CD1c-positive myeloid dendritic cell (primary cell): ENCODE measurements around the gene PCDHGB5.

ENCODE experiments used
- DNase-seq: peaks from one replicate; pipeline ENCODE4 v3.0.0-alpha.2; 2016; ENCODE audit errors: extremely low spot score

The PCDHGB5 gene

GRCh38 chr5:141397756-141398551 is at the start of gene PCDHGB5:
Gene PCDHGB5, plus strand, starts transcription at chr5:141397947. Its CDS starts 181 bp downstream, at chr5:141398128.
- DNase-seq = peak; percentile 62

- DNase-seq = peak; percentile 47
Observed at GRCh38 chr5:141349917-141350619, 47.7 kb upstream of the PCDHGB5 start, which contains the start of gene PCDHGB1. Gene PCDHGB1, plus strand, starts transcription at chr5:141350099. Its CDS starts 162 bp downstream, at chr5:141350261.

GRCh38 chr5:141351591-141351990 is 46.2 kb upstream of the PCDHGB5 start:
- no peak for DNase-seq

GRCh38 chr5:141354900-141355469 is 42.8 kb upstream of the PCDHGB5 start, which contains the start of gene PCDHGA4:
Gene PCDHGA4, plus strand, starts transcription at chr5:141355021. Its CDS starts 87 bp downstream, at chr5:141355108.
- peak; percentile 19 for DNase-seq

GRCh38 chr5:141355641-141356040 is 42.1 kb upstream of the PCDHGB5 start:
- no peak for DNase-seq

GRCh38 chr5:141356133-141356532 is 41.6 kb upstream of the PCDHGB5 start:
- DNase-seq = no peak

- no peak for DNase-seq
Observed at GRCh38 chr5:141356950-141357349, 40.8 kb upstream of the PCDHGB5 start.

GRCh38 chr5:141359790-141360426 is 37.8 kb upstream of the PCDHGB5 start, which contains the start of gene PCDHGB2:
Gene PCDHGB2, plus strand, starts transcription at chr5:141359994. Its CDS starts 142 bp downstream, at chr5:141360136.
- peak; percentile 49 for DNase-seq

GRCh38 chr5:141360685-141361084 is 37.1 kb upstream of the PCDHGB5 start:
- no peak for DNase-seq

GRCh38 chr5:141362719-141363118 is 35.0 kb upstream of the PCDHGB5 start:
- no peak for DNase-seq

- DNase-seq = no peak
Observed at GRCh38 chr5:141363952-141364660, 33.6 kb upstream of the PCDHGB5 start, which contains the start of gene PCDHGA5. Gene PCDHGA5, plus strand, starts transcription at chr5:141364162. Its CDS starts 169 bp downstream, at chr5:141364331.

- DNase-seq = no peak
Observed at GRCh38 chr5:141366016-141366896, 31.5 kb upstream of the PCDHGB5 start.

GRCh38 chr5:141369994-141370848 is 27.5 kb upstream of the PCDHGB5 start, which contains the start of gene PCDHGB3:
Gene PCDHGB3, plus strand, starts transcription at chr5:141370242. Its CDS starts 153 bp downstream, at chr5:141370395.
- peak; percentile 31 for DNase-seq

- DNase-seq = no peak
Observed at GRCh38 chr5:141371572-141372475, 25.9 kb upstream of the PCDHGB5 start.

- DNase-seq = no peak
Observed at GRCh38 chr5:141373673-141374317, 24.0 kb upstream of the PCDHGB5 start, which contains the start of gene PCDHGA6. Gene PCDHGA6, plus strand, starts transcription at chr5:141373891. Its CDS starts 193 bp downstream, at chr5:141374084.

- no peak for DNase-seq
Observed at GRCh38 chr5:141374627-141375026, 23.1 kb upstream of the PCDHGB5 start.
